Ishikawa (cell line): ENCODE results near the gene SRP14.

Experiments used
- EGR1 ChIP-seq: IDR thresholded peaks from 2 replicates; pipeline ENCODE4 v1.6.1; 2012
- EP300 ChIP-seq: IDR thresholded peaks from 2 replicates; pipeline ENCODE4 v1.6.1; 2012; ENCODE audit warnings: borderline replicate concordance
- FOXM1 ChIP-seq: IDR thresholded peaks from 2 replicates; pipeline ENCODE4 v1.6.1; 2012; ENCODE audit warnings: low read depth, borderline replicate concordance
- MAX ChIP-seq: IDR thresholded peaks from 2 replicates; pipeline ENCODE4 v1.6.1; 2012
- RAD21 ChIP-seq: IDR thresholded peaks from 2 replicates; pipeline ENCODE4 v1.6.1; 2012; ENCODE audit warnings: low read depth
- TAF1 ChIP-seq: IDR thresholded peaks from 2 replicates; pipeline ENCODE4 v1.6.1; 2012; ENCODE audit warnings: low read depth, mild to moderate bottlenecking
- ZBTB7A ChIP-seq: IDR thresholded peaks from 2 replicates; pipeline ENCODE4 v1.6.1; 2012; ENCODE audit warnings: low read depth

- no peak for TF ChIP-seq MAX
- TF ChIP-seq RAD21: no peak
- no peak for TF ChIP-seq EP300
- no peak for TF ChIP-seq TAF1
- TF ChIP-seq ZBTB7A: no peak
- TF ChIP-seq EGR1: no peak
- no peak for TF ChIP-seq FOXM1
Measured at GRCh38 chr15:40054605-40054854, 15.5 kb upstream of the SRP14 start.
